Panc1 (cell line): Measurements from ENCODE around the gene GPR52.

ENCODE experiments used
- CTCF ChIP-seq: fragments of 450-650 bp; IDR thresholded peaks from 2 replicates; pipeline ENCODE4 v1.5.1; 2017; ENCODE audit warnings: mild to moderate bottlenecking
- POLR2AphosphoS5 ChIP-seq: IDR thresholded peaks from 2 replicates; pipeline ENCODE4 v1.6.1; 2012; ENCODE audit warnings: mild to moderate bottlenecking, low read depth, low read length, moderate library complexity
- REST ChIP-seq, 2 experiments: IDR thresholded peaks; 2 replicates each; pipeline ENCODE4 v1.6.1; 2011 to 2012; ENCODE audit warnings: low read depth in 2 of 2, control low read depth in 1 of 2, low read length in 1 of 2, mild to moderate bottlenecking in 1 of 2, moderate library complexity in 1 of 2; ENCODE audit not compliant: insufficient read depth in 1 of 2
- TCF7L2 ChIP-seq: IDR thresholded peaks from 2 replicates; pipeline ENCODE4 v1.6.1; 2011; ENCODE audit warnings: mild to moderate bottlenecking, low read depth, low read length, inconsistent platforms

- no peak for TF ChIP-seq REST (IDR thresholded peaks at IDR 0.05; ENCODE audit: insufficient read depth in 1 of 2, low read depth in 2 of 2, low read length in 1 of 2)
- no peak for TF ChIP-seq CTCF
- no peak for TF ChIP-seq POLR2AphosphoS5
- no peak for TF ChIP-seq TCF7L2
Measured at GRCh38 chr1:174448974-174449373, 1.2 kb downstream of the GPR52 start.
